GM12873 (cell line): ENCODE data around the gene VMP1.

ENCODE experiments used
- TF ChIP-seq, protein P1 (sequence below): IDR thresholded peaks from 2 replicates; pipeline ENCODE4 v1.5.1; 2012; ENCODE audit warnings: low read depth, mild to moderate bottlenecking, moderate library complexity, low read length, control low read depth; ENCODE audit not compliant: insufficient read depth; ENCODE audit errors: missing control alignments

Gene VMP1

DNA sequence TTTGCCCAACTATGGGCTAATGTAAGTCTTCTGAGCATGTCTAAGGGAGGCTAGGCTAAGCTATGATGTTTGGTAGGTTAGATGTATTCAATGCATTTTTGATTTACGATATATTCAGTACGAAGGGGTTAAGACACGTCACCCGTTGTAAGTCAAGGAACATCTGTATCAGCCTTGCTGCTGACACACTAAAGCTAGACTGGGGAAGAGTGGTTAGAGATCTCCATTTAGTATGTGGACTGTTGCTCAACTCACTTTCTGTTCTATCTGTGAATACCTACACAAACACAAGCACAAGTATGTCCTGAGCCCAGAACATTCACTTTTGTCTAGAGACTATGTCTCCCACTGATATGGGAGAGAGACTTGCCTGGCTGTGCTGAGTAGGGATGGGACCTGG lies 71.5 kb downstream of the VMP1 start:
- TF ChIP-seq, protein P1, sequence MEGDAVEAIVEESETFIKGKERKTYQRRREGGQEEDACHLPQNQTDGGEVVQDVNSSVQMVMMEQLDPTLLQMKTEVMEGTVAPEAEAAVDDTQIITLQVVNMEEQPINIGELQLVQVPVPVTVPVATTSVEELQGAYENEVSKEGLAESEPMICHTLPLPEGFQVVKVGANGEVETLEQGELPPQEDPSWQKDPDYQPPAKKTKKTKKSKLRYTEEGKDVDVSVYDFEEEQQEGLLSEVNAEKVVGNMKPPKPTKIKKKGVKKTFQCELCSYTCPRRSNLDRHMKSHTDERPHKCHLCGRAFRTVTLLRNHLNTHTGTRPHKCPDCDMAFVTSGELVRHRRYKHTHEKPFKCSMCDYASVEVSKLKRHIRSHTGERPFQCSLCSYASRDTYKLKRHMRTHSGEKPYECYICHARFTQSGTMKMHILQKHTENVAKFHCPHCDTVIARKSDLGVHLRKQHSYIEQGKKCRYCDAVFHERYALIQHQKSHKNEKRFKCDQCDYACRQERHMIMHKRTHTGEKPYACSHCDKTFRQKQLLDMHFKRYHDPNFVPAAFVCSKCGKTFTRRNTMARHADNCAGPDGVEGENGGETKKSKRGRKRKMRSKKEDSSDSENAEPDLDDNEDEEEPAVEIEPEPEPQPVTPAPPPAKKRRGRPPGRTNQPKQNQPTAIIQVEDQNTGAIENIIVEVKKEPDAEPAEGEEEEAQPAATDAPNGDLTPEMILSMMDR: no peak

- TF ChIP-seq, protein P1: no peak
Observed at GRCh38 chr17:59779521-59779920, 72.1 kb downstream of the VMP1 start.

DNA sequence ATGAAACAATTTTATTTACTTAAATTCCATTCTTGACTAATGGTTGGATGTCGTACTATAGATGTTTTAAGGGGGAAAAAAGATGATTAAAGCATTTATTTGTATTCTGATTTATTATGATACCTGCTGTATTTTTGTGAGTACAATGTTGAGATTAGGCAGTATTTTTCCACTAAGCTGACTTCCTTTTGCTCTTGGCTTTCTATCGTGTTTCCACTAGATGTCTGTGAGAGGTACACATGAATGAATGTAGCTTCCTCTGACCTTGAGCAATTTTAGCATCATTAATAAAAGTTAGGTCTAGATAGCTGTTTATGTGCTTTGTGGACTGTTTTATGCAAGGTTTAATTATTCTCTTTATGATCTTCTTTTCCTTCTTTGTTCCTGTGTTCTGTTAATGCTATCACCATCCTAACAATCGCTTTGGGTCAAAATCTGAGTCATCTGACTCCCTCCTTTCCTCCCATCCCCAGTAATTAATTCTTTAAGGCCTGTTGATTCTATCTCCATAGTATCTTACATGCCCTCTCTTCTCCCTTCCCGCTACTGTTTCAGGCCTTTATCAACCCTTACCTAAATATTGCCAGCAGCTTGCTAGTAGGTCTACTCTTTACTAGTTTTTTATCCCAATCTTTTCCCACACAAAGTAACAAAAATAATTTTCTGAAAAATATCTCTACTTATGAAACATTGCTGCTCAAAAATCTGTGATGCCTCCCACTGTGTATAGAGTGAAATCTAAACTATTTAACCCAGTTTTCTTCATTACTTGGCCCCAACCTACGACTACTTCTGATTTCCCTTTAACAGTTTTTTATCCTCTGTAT lies 76.0 kb downstream of the VMP1 start:
- TF ChIP-seq, protein P1: no peak

DNA sequence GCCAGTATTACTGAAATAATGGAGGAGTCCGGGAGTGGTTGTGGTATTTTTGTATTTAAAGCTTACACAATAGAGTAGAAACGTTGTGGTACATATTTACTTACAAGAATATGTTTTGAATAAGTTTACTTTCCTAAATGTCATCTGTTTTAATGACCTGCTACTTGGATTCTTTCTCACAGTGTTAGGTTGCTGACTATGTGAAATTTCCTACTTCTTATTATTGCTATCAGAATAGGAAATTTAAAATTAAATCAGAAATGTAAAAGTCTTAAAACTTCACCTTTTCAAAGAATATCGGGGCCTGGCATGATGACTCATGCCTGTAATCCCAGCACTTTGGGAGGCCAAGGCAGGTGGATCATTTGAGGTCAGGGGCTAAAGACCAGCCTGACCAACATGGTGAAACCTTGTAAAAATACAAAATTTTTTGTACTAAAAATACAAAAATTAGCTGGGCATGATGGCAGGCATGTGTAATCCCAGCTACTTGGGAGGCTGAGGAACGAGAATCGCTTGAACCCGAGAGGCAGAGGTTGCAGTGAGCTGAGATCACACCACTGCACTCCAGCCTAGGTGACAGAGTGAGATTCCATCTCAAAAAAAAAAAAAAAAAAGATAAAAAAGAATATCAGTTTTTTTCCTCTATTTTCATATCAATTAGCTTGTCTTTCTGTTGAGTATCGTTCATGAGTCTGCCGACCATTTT lies 77.8 kb downstream of the VMP1 start:
- TF ChIP-seq, protein P1: no peak

GRCh38 chr17:59786213-59786535 lies 78.7 kb downstream of the VMP1 start:
- TF ChIP-seq, protein P1: no peak

GRCh38 chr17:59786536-59787319 lies 79.3 kb downstream of the VMP1 start:
- TF ChIP-seq, protein P1: peak; percentile 10

- TF ChIP-seq, protein P1: no peak
Observed at GRCh38 chr17:59790910-59791309, 83.5 kb downstream of the VMP1 start.
